Breast epithelium (tissue), 3 donors: ENCODE measurements around the gene SSBP4.

ENCODE experiments used
- CTCF ChIP-seq, 3 donors: fragments of 450-650 bp; IDR thresholded peaks; one replicate each; pipeline ENCODE4 v1.5.1; 2016 to 2017; ENCODE audit warnings: antibody characterized with exemption in 3 of 3, mild to moderate bottlenecking in 3 of 3, moderate library complexity in 3 of 3
- POLR2A ChIP-seq: fragments of 450-650 bp; IDR thresholded peaks from one replicate; pipeline ENCODE4 v1.6.1; 2016; ENCODE audit warnings: antibody characterized with exemption, mild to moderate bottlenecking, moderate library complexity

GRCh38 chr19:18446811-18447359 is 27.7 kb downstream of the SSBP4 start:
- TF ChIP-seq CTCF (IDR thresholded peaks at IDR 0.05) (no peak), POLR2A (no peak)
